GM12878 (cell line): Measurements from ENCODE around the gene DPYSL3. TPM values are rescaled to one million over a fixed set of nuclear protein-coding genes. Genes with fewer than 3 reads are reported as not detected.

ENCODE experiments used
- ATAC-seq: fragments of 200-7000 bp; cut with Tn5 transposase; 3 replicates; pipeline ENCODE4 v1.9.1; 2020; ENCODE audit warnings: mild to moderate bottlenecking, moderate library complexity
- BruUV-seq: library from RNA; stranded (reverse); fragments of 400-500 nt; replicated peaks from 2 replicates; lab custom pipeline; 2021; lab: Mats Ljungman, UMichigan
- CTCF ChIA-PET: fragments of 300-600 bp; sonication (Branson Sonifier 250); formaldehyde crosslinking; extraction: SDS; loops from one replicate; lab custom pipeline; 2021; ENCODE audit warnings: inconsistent platforms; lab: Yijun Ruan, JAX
- POLR2A ChIA-PET: fragments of 350-600 bp; formaldehyde crosslinking; extraction: SDS; loops from one replicate; lab custom pipeline; 2021; ENCODE audit warnings: inconsistent platforms; lab: Charles Lee
- RAD21 ChIA-PET: fragments of 300-600 bp; sonication (Branson Sonifier 250); formaldehyde crosslinking; loops from one replicate; lab custom pipeline; 2023; ENCODE audit warnings: antibody characterized with exemption; ENCODE audit not compliant: unreplicated experiment; lab: Charles Lee
- SMC1A ChIA-PET: fragments of 300-600 bp; sonication (Branson Sonifier 250); formaldehyde crosslinking; loops from one replicate; lab custom pipeline; 2023; ENCODE audit not compliant: unreplicated experiment, uncharacterized antibody; lab: Charles Lee
- DNase-seq: peaks from one replicate; pipeline ENCODE4 v3.0.0-alpha.2; 2011; ENCODE audit warnings: low read depth, low spot score
- FAIRE-seq: peaks from 3 replicates; lab custom pipeline; 2011; peaks lifted over from hg19 to GRCh38; lab: Jason Lieb, UNC
- H2AFZ ChIP-seq: 2 replicates; pipeline ENCODE4 v1.6.0; 2011; ENCODE audit warnings: low read depth, low read length, control low read depth; ENCODE audit not compliant: control insufficient read depth
- H3K27ac ChIP-seq: 2 replicates; pipeline ENCODE4 v1.5.1; 2011; ENCODE audit warnings: control low read depth; ENCODE audit not compliant: control insufficient read depth, insufficient read depth
- H3K27me3 ChIP-seq, 2 experiments: replicated peaks in 1 of 2; 2 replicates each; pipeline versions ENCODE4 v1.6.0 to v1.6.1; 2011; ENCODE audit warnings: low read length in 1 of 2; ENCODE audit not compliant: control insufficient read depth in 2 of 2, insufficient read depth in 2 of 2
- H3K36me3 ChIP-seq, 2 experiments: 2 replicates each; pipeline ENCODE4 v1.5.1; 2011; ENCODE audit warnings: low read length in 1 of 2; ENCODE audit not compliant: control insufficient read depth in 2 of 2, insufficient read depth in 2 of 2
- H3K4me1 ChIP-seq: 2 replicates; pipeline ENCODE4 v1.6.1; 2011; ENCODE audit warnings: mild to moderate bottlenecking, low read length, moderate library complexity, mixed read lengths; ENCODE audit not compliant: control insufficient read depth, insufficient read depth
- H3K4me2 ChIP-seq: 2 replicates; pipeline ENCODE4 v1.6.0; 2011; ENCODE audit warnings: control low read depth; ENCODE audit not compliant: control insufficient read depth, insufficient read depth
- H3K4me3 ChIP-seq: fragments of 200-600 bp; sonication (generic); 2 replicates; pipeline ENCODE4 v1.5.1; 2016
- H3K79me2 ChIP-seq: 2 replicates; pipeline ENCODE4 v1.6.0; 2011; ENCODE audit warnings: low read length; ENCODE audit not compliant: control insufficient read depth, insufficient read depth
- H3K9ac ChIP-seq: 2 replicates; pipeline ENCODE4 v1.8.0; 2011; ENCODE audit warnings: low read length, control low read depth, mixed read lengths; ENCODE audit not compliant: control insufficient read depth, insufficient read depth
- H3K9me3 ChIP-seq: replicated peaks from 3 replicates; pipeline ENCODE4 v1.5.1; 2011; ENCODE audit warnings: mild to moderate bottlenecking, low read length; ENCODE audit not compliant: control insufficient read depth, insufficient read depth
- H4K20me1 ChIP-seq: 2 replicates; pipeline ENCODE4 v1.6.0; 2011; ENCODE audit not compliant: control insufficient read depth, insufficient read depth
- CHD1 ChIP-seq: IDR thresholded peaks from 2 replicates; pipeline ENCODE4 v1.6.1; 2012; ENCODE audit warnings: low read depth, low read length, improper control_type of control experiment
- CUX1 ChIP-seq: IDR thresholded peaks from 2 replicates; pipeline ENCODE4 v1.6.1; 2012; ENCODE audit warnings: improper control_type of control experiment, low read depth, low read length; ENCODE audit not compliant: insufficient replicate concordance
- MAX ChIP-seq: IDR thresholded peaks from 2 replicates; pipeline ENCODE4 v1.6.1; 2012; ENCODE audit warnings: low read depth, low read length, improper control_type of control experiment
- MLLT1 ChIP-seq: fragments of 450-650 bp; IDR thresholded peaks from 2 replicates; pipeline ENCODE4 v1.6.1; 2016; ENCODE audit warnings: mild to moderate bottlenecking
- NFYB ChIP-seq: IDR thresholded peaks from 2 replicates; pipeline ENCODE4 v1.6.1; 2011; ENCODE audit warnings: low read depth, mild to moderate bottlenecking, low read length, improper control_type of control experiment, moderate library complexity; ENCODE audit not compliant: insufficient read depth
- SMARCA5 ChIP-seq: fragments of 450-650 bp; IDR thresholded peaks from 2 replicates; pipeline ENCODE4 v1.6.1; 2017; ENCODE audit warnings: mild to moderate bottlenecking
- STAT1 ChIP-seq: fragments of 450-650 bp; conservative IDR thresholded peaks from 2 replicates; pipeline ENCODE4 v1.6.1; 2014; ENCODE audit warnings: antibody characterized with exemption, mild to moderate bottlenecking
- STAT3 ChIP-seq: IDR thresholded peaks from 2 replicates; pipeline ENCODE4 v1.6.1; 2011; ENCODE audit warnings: low read depth, low read length, improper control_type of control experiment
- USF1 ChIP-seq: IDR thresholded peaks from 2 replicates; pipeline ENCODE4 v1.6.1; 2011; ENCODE audit warnings: borderline replicate concordance, low read depth, mild to moderate bottlenecking, moderate library complexity, mixed read lengths, low read length; ENCODE audit not compliant: insufficient read depth; ENCODE audit errors: extremely low read length
- ZBTB33 ChIP-seq: fragments of 450-650 bp; IDR thresholded peaks from 2 replicates; pipeline ENCODE4 v1.6.1; 2017; ENCODE audit warnings: mild to moderate bottlenecking
- WGBS: methylation state at CpG from one replicate; pipeline ENCODE4 v1.1.6; 2016; ENCODE audit warnings: low lambda C conversion rate; ENCODE audit not compliant: insufficient replicate concordance, insufficient coverage; ENCODE audit errors: missing lambda C conversion rate; 5-methylcytosine and 5-hydroxymethylcytosine counted together
- in situ Hi-C: fragments of 300-500 bp; cut with MboI; formaldehyde crosslinking; loops from 9 replicates; pipeline ENCODE4 v1.14.3; 2018; ENCODE audit warnings: mixed read lengths
- intact Hi-C: fragments of 100-400 bp; cut with micrococcal nuclease; formaldehyde crosslinking; loops from one replicate; pipeline ENCODE4 v1.14.2; 2022; ENCODE audit not compliant: unreplicated experiment
- polyA plus RNA-seq, 11 experiments: library from polyadenylated mRNA; depleted of rRNA in 4 of 11; unstranded in 6 of 11; stranded (reverse) in 5 of 11; fragments of >200 nt; fragmentation: Nextera tagmentation in 4 of 11; fragmentation: Illumina TruSeq in 1 of 11; extraction: Ambion mirVana in 4 of 11; extraction: Trizol in 1 of 11; gene quantifications; 1 replicate in 1 of 11; 2 replicates in 10 of 11; pipeline versions ENCODE4 v1.2.1 to v1.2.3, GENCODE V29; 2011 to 2016; ENCODE audit warnings: inconsistent platforms in 2 of 11, missing spikeins in 2 of 11, low read depth in 1 of 11
- total RNA-seq, 4 experiments: library from RNA; depleted of rRNA in 3 of 4; stranded (reverse); fragments of >200 nt in 3 of 4; fragmentation: Illumina TruSeq in 1 of 4; extraction: Trizol in 1 of 4; gene quantifications; 2 replicates each; pipeline versions ENCODE4 v1.2.1 to v1.2.3, GENCODE V29; 2013 to 2021

The DPYSL3 gene
- total and polyA plus RNA-seq, 10 of the 15 experiments (the other 5 are each of a cell fraction or from before 2014, with no cell fraction given): 0.08 to 1.5 (median 0.45) TPM; not detected in 1

GRCh38 chr5:147530530-147531389, 20.9 kb upstream of the DPYSL3 start:
- DNase-seq (no peak), ATAC-seq (no peak), FAIRE-seq (no peak)
- intact Hi-C loops: no loop called here
- in situ Hi-C loops: no loop called here
- H3K4me3 ChIP-seq: no peak overlapping the region
- SMC1A ChIA-PET: interaction anchor here (1.3 kb wide), 1 partner anchor 8 kb away, joined by 4 read pairs; no protein-coding TSS in a partner anchor
- no peaks in the 10 kb centered on the region for H4K20me1 ChIP-seq
- no peaks in the 10 kb centered on the region for H3K9me3 ChIP-seq
- RAD21 ChIA-PET: no interaction called here
- H3K36me3 ChIP-seq: no peaks in the 10 kb centered on the region
- no peak overlapping the region for H3K4me2 ChIP-seq
- POLR2A ChIA-PET: no interaction called here
- 42% methylated on average over 7 of the region's 7 CpGs for WGBS
- no peaks in the 10 kb centered on the region for H3K4me1 ChIP-seq
- H3K27me3 ChIP-seq: no peaks in the 10 kb centered on the region
- H2AFZ ChIP-seq: no peak overlapping the region
- no peak overlapping the region for H3K9ac ChIP-seq
- no peak overlapping the region for H3K27ac ChIP-seq
- no TSS peak for BruUV-seq
- no peaks in the 10 kb centered on the region for H3K79me2 ChIP-seq
- CTCF ChIA-PET: no interaction called here
- no peak for TF ChIP-seq CHD1
- TF ChIP-seq ZBTB33: no peak
- no peak for TF ChIP-seq MLLT1
- no peak for TF ChIP-seq STAT1
- no peak for TF ChIP-seq USF1
- TF ChIP-seq MAX: no peak
- TF ChIP-seq STAT3: no peak
- TF ChIP-seq SMARCA5: no peak
- no peak for TF ChIP-seq CUX1
- no peak for TF ChIP-seq NFYB
